NCI-H187 treated with DMSO at 0.1 percent for 48 hours (cell line): ENCODE measurements around the gene ASCL2.
"Not testable (repeated sequence)": the region's sequence is repeated elsewhere in the genome, so short reads cannot be mapped to it uniquely, and the experiment has no call there.

ENCODE experiments used
- DNase-seq: peaks from one replicate; lab custom pipeline; 2025; lab: John Stamatoyannopoulos, UW

ASCL2 gene

GRCh38 chr11:2297623-2298030, 27.2 kb upstream of the ASCL2 start:
- DNase-seq: no peak

GRCh38 chr11:2296913-2297622, 26.7 kb upstream of the ASCL2 start:
- DNase-seq: no peak

GRCh38 chr11:2295971-2296912, 25.9 kb upstream of the ASCL2 start:
- no peak for DNase-seq

- DNase-seq: no peak
Observed at GRCh38 chr11:2294926-2295290, 24.5 kb upstream of the ASCL2 start.

GRCh38 chr11:2293984-2294925, 23.9 kb upstream of the ASCL2 start:
- DNase-seq: no peak

GRCh38 chr11:2293531-2293971, 23.2 kb upstream of the ASCL2 start:
- no peak for DNase-seq

GRCh38 chr11:2290351-2290841, 20.0 kb upstream of the ASCL2 start:
- no peak for DNase-seq

- DNase-seq: no peak
Observed at GRCh38 chr11:2289859-2290258, 19.5 kb upstream of the ASCL2 start.

- no peak for DNase-seq
Observed at GRCh38 chr11:2289350-2289749, 19.0 kb upstream of the ASCL2 start.

- no peak for DNase-seq
Observed at GRCh38 chr11:2287091-2287490, 16.7 kb upstream of the ASCL2 start.

GRCh38 chr11:2286350-2286749, 16.0 kb upstream of the ASCL2 start:
- DNase-seq: not testable (repeated sequence)

- no peak for DNase-seq
Observed at GRCh38 chr11:2280208-2280607, 9.8 kb upstream of the ASCL2 start.

- DNase-seq: no peak
Observed at GRCh38 chr11:2277933-2278523, 7.6 kb upstream of the ASCL2 start.

GRCh38 chr11:2277008-2277346, 6.6 kb upstream of the ASCL2 start:
- no peak for DNase-seq

- no peak for DNase-seq
Observed at GRCh38 chr11:2276280-2277007, 6.1 kb upstream of the ASCL2 start.

- no peak for DNase-seq
Observed at GRCh38 chr11:2275334-2276279, 5.2 kb upstream of the ASCL2 start.

- DNase-seq: no peak
Observed at GRCh38 chr11:2273771-2274170, 3.4 kb upstream of the ASCL2 start.

GRCh38 chr11:2273311-2273710, 2.9 kb upstream of the ASCL2 start:
- no peak for DNase-seq

GRCh38 chr11:2272946-2273280, 2.5 kb upstream of the ASCL2 start:
- no peak for DNase-seq
